ENCODE data around the gene CADPS2. TPM values are rescaled to one million over a fixed set of nuclear protein-coding genes. Genes with fewer than 3 reads are reported as not detected.
"Not testable (repeated sequence)": the region's sequence is repeated elsewhere in the genome, so short reads cannot be mapped to it uniquely, and the experiment has no call there.

CADPS2 gene
- total RNA-seq, 1 donor from 2014 or later = 27.8 TPM

DNA sequence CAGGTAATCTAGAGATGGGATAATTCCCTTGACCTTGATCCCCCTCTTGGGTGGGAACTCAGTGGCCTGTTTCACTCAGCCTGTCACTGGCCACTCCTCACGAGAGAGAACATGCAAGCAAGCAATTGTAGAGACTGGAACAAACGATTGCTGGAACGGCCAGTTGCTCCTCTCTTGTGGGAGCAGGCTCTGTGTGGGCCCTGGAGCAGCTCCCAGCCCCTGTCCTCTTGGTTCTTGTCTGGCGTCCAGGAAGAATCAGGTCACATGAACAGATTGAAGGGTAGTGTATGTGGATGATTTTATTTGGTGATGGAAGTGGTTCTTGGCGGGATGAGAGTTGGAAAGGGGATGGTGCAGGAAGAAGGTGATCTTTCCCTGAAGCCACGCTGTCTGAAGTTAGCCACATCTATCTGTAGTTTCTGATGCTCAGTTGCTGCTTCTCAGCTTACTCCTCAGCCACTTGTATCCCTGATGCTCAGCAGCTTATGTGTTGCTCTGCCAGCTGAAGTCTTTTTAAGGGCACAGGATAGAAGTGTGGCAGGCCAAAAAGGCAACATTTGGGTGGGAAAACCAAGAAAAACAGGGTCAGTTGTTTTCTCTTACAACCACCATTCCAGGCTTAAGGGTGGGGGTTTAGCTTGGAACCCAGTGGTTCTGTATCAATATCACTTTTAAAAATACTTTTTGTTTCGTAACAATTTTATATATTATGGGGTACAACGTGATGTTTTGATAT, 203.3 kb downstream of the CADPS2 start:
- Mint-ChIP-seq H3K27ac (ENCODE audit: unreplicated experiment) (no peak overlapping the region), H3K9me3 (ENCODE audit: unreplicated experiment) (no peaks in the 10 kb centered on the region), H3K27me3 (ENCODE audit: unreplicated experiment) (peaks cover 1% of the 10 kb centered on the region), H3K4me3 (ENCODE audit: unreplicated experiment) (no peak overlapping the region), H3K36me3 (ENCODE audit: low read depth, unreplicated experiment) (no peaks in the 10 kb centered on the region), H3K4me1 (ENCODE audit: unreplicated experiment) (peaks cover 3% of the 10 kb centered on the region)
- DNase-seq (ENCODE audit: low spot score) = no peak
- TF ChIP-seq CTCF (IDR thresholded peaks at IDR 0.05; ENCODE audit: unreplicated experiment) = no peak

- not testable (repeated sequence) for H3K4me3 Mint-ChIP-seq (ENCODE audit: unreplicated experiment); H3K36me3 Mint-ChIP-seq (ENCODE audit: low read depth, unreplicated experiment); H3K9me3 Mint-ChIP-seq (ENCODE audit: unreplicated experiment); DNase-seq (ENCODE audit: low spot score); H3K4me1 Mint-ChIP-seq (ENCODE audit: unreplicated experiment); H3K27me3 Mint-ChIP-seq (ENCODE audit: unreplicated experiment); H3K27ac Mint-ChIP-seq (ENCODE audit: unreplicated experiment)
These were observed 205.1 kb downstream of the CADPS2 start for GRCh38 chr7:122681186-122681585.

- no peaks in the 10 kb centered on the region for H3K27me3 Mint-ChIP-seq (ENCODE audit: unreplicated experiment)
- peaks cover 8% of the 10 kb centered on the region for H3K4me1 Mint-ChIP-seq (ENCODE audit: unreplicated experiment)
- H3K27ac Mint-ChIP-seq (ENCODE audit: unreplicated experiment) = no peak overlapping the region
- no peak for TF ChIP-seq CTCF (IDR thresholded peaks at IDR 0.05; ENCODE audit: unreplicated experiment)
- no peaks in the 10 kb centered on the region for H3K36me3 Mint-ChIP-seq (ENCODE audit: low read depth, unreplicated experiment)
- H3K9me3 Mint-ChIP-seq (ENCODE audit: unreplicated experiment) = no peaks in the 10 kb centered on the region
- no peak for DNase-seq (ENCODE audit: low spot score)
- H3K4me3 Mint-ChIP-seq (ENCODE audit: unreplicated experiment) = no peak overlapping the region
These were observed 206.4 kb downstream of the CADPS2 start for GRCh38 chr7:122679813-122680212.

DNA sequence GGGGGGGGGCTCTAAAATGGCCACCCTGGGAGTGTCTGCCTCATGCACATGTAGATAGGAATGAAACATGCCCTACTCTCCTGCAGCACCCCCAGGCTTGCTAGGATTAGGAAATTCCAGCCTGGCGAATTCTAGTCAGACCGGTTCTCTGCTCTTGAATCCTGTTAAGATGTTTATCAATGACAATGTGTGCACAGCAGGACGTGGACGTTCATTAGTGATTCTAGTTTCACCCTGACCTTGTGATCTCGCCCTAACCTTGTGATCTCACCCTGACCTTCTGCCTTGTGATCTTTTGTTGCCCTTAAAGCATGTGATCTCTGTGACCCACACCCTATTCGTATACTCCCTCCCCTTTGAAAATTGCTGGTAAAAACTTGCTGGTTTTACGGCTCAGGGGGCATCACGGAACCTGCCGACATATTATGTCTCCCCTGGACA, 207.0 kb downstream of the CADPS2 start:
- H3K9me3 Mint-ChIP-seq (ENCODE audit: unreplicated experiment); H3K36me3 Mint-ChIP-seq (ENCODE audit: low read depth, unreplicated experiment); H3K4me3 Mint-ChIP-seq (ENCODE audit: unreplicated experiment); H3K27ac Mint-ChIP-seq (ENCODE audit: unreplicated experiment); H3K27me3 Mint-ChIP-seq (ENCODE audit: unreplicated experiment); DNase-seq (ENCODE audit: low spot score); H3K4me1 Mint-ChIP-seq (ENCODE audit: unreplicated experiment): not testable (repeated sequence)

- Mint-ChIP-seq H3K4me3 (ENCODE audit: unreplicated experiment) (no peak overlapping the region), H3K9me3 (ENCODE audit: unreplicated experiment) (no peaks in the 10 kb centered on the region), H3K4me1 (ENCODE audit: unreplicated experiment) (peaks cover 15% of the 10 kb centered on the region), H3K36me3 (ENCODE audit: low read depth, unreplicated experiment) (no peaks in the 10 kb centered on the region), H3K27me3 (ENCODE audit: unreplicated experiment) (no peaks in the 10 kb centered on the region), H3K27ac (ENCODE audit: unreplicated experiment) (no peak overlapping the region)
- no peak for TF ChIP-seq CTCF (IDR thresholded peaks at IDR 0.05; ENCODE audit: unreplicated experiment)
- DNase-seq (ENCODE audit: low spot score) = no peak
These were observed 209.1 kb downstream of the CADPS2 start for GRCh38 chr7:122677149-122677548.

DNA sequence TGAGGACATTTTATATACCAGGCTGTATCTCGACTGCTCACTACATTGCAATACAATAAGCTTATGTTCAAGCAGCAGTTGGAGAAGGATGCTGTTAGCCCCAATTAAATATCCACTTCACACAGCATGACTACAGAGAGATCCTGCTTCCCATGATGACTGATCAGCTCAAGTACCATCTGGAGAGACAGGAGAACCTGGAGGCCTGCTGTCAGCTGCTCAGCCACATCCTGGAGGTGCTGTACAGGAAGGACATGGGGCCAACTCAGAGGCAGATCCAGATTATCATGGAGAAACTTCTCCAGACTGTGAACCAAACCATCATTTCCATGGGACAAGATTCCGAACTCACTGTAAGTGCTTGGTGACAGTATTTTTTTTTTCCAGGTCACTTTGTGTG, 209.8 kb downstream of the CADPS2 start:
- H3K27ac Mint-ChIP-seq (ENCODE audit: unreplicated experiment) = no peak overlapping the region

More for the DNA sequence above, 209.8 kb downstream of the CADPS2 start:
- Mint-ChIP-seq H3K4me1 (ENCODE audit: unreplicated experiment) (peaks cover 18% of the 10 kb centered on the region), H3K9me3 (ENCODE audit: unreplicated experiment) (no peaks in the 10 kb centered on the region), H3K36me3 (ENCODE audit: low read depth, unreplicated experiment) (no peaks in the 10 kb centered on the region), H3K27me3 (ENCODE audit: unreplicated experiment) (no peaks in the 10 kb centered on the region), H3K4me3 (ENCODE audit: unreplicated experiment) (no peak overlapping the region)
- no peak for DNase-seq (ENCODE audit: low spot score)
- TF ChIP-seq CTCF (IDR thresholded peaks at IDR 0.05; ENCODE audit: unreplicated experiment) = no peak
